ENCODE data around the gene PCMT1. TPM values are rescaled to one million over a fixed set of nuclear protein-coding genes. Genes with fewer than 3 reads are reported as not detected.
A peak's percentile ranks its signal among the peaks of the same experiment; 100 is the strongest.

Gene PCMT1
- total and polyA plus RNA-seq, 10 of the 15 experiments (the other 5 are each of a cell fraction or from before 2014, with no cell fraction given): 48.5 to 126 (median 81.2) TPM

DNA sequence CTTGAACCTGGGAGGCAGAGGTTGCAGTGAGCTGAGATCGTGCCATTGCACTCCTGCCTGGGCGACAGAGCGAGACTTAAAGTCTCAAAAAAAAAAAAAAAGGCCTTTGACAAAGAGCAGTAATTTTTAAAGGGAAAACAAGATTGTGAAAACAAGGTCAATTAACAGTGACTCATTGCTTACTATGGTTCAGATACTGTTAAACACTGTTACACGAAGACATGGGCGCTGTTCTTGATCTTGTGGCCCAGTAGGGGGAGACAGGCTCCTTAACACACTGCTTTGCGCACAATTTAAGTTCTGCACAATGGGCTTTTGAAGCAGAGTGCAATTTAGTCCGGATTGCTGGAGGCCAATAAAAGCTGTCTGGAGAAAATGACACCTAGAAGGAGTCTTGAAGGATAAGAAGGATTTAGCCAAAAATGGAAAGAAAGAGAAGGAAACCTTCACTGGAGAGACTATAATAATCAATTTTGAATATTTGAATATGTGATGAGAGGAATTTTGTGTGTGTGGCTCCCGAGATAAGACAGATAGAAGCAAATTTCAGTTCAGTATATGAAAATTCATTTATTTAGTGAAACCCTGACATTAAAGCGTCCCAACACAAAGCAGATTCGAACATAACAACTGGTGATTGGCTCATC, 25.6 kb upstream of the PCMT1 start (continued):
- TF ChIP-seq SREBF2 (IDR thresholded peaks at IDR 0.05; ENCODE audit: low read length): no peak
- TF ChIP-seq ZNF274 (IDR thresholded peaks at IDR 0.05; ENCODE audit: insufficient read depth, insufficient read length): no peak
- no peak for TF ChIP-seq MTA2 (IDR thresholded peaks at IDR 0.05; ENCODE audit: low read depth)
- no peak for TF ChIP-seq IKZF2 (IDR thresholded peaks at IDR 0.05)
- TF ChIP-seq NR2C2 (IDR thresholded peaks at IDR 0.05; ENCODE audit: borderline replicate concordance, control insufficient read depth, insufficient read length, low read depth): no peak
- TF ChIP-seq KLF5 (IDR thresholded peaks at IDR 0.05; ENCODE audit: partially characterized antibody): no peak
- TF ChIP-seq RB1 (IDR thresholded peaks at IDR 0.05; ENCODE audit: borderline replicate concordance): no peak
- no peak for TF ChIP-seq RFX5 (IDR thresholded peaks at IDR 0.05; ENCODE audit: low read depth, low read length)
- TF ChIP-seq ASH2L (IDR thresholded peaks at IDR 0.05; ENCODE audit: borderline replicate concordance, low read depth): no peak
- TF ChIP-seq TCF3 (IDR thresholded peaks at IDR 0.05; ENCODE audit: borderline replicate concordance, insufficient read depth, low read depth, low read length): no peak
- TF ChIP-seq BRCA1 (IDR thresholded peaks at IDR 0.05; ENCODE audit: low read depth, low read length): no peak
- TF ChIP-seq, protein P1, sequence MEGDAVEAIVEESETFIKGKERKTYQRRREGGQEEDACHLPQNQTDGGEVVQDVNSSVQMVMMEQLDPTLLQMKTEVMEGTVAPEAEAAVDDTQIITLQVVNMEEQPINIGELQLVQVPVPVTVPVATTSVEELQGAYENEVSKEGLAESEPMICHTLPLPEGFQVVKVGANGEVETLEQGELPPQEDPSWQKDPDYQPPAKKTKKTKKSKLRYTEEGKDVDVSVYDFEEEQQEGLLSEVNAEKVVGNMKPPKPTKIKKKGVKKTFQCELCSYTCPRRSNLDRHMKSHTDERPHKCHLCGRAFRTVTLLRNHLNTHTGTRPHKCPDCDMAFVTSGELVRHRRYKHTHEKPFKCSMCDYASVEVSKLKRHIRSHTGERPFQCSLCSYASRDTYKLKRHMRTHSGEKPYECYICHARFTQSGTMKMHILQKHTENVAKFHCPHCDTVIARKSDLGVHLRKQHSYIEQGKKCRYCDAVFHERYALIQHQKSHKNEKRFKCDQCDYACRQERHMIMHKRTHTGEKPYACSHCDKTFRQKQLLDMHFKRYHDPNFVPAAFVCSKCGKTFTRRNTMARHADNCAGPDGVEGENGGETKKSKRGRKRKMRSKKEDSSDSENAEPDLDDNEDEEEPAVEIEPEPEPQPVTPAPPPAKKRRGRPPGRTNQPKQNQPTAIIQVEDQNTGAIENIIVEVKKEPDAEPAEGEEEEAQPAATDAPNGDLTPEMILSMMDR (IDR thresholded peaks at IDR 0.05 in 2 of 3, conservative IDR thresholded peaks at IDR 0.05 in 1 of 3; ENCODE audit: control insufficient read depth in 2 of 3, extremely low read depth in 1 of 3, insufficient read depth in 1 of 3, low read depth in 3 of 3, low read length in 3 of 3): peak; percentile 73 to 76 (median 73)
- TF ChIP-seq YY1 (IDR thresholded peaks at IDR 0.05; ENCODE audit: low read depth, low read length): 0 out of 2 replicates have a peak, but pooled peaks have one; percentile 26
- TF ChIP-seq RCOR1 (conservative IDR thresholded peaks at IDR 0.05; ENCODE audit: low read depth, low read length): no peak
- peak; percentile 68 for TF ChIP-seq RAD21 (IDR thresholded peaks at IDR 0.05; ENCODE audit: insufficient read depth, low read depth, low read length)
- no peak for TF ChIP-seq WRNIP1 (IDR thresholded peaks at IDR 0.05; ENCODE audit: borderline replicate concordance, low read depth, low read length)
- no peak for TF ChIP-seq NRF1 (conservative IDR thresholded peaks at IDR 0.05; ENCODE audit: low read depth, low read length)
- peak; percentile 46; the same call in 1 of the 2 replicates for TF ChIP-seq SMC3 (IDR thresholded peaks at IDR 0.05; ENCODE audit: borderline replicate concordance, low read length)
- TF ChIP-seq, protein P2, sequence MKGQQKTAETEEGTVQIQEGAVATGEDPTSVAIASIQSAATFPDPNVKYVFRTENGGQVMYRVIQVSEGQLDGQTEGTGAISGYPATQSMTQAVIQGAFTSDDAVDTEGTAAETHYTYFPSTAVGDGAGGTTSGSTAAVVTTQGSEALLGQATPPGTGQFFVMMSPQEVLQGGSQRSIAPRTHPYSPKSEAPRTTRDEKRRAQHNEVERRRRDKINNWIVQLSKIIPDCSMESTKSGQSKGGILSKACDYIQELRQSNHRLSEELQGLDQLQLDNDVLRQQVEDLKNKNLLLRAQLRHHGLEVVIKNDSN (IDR thresholded peaks at IDR 0.05; ENCODE audit: borderline replicate concordance, extremely low read length, insufficient read depth, low read depth, low read length): no peak
- no peak for TF ChIP-seq MTA3 (IDR thresholded peaks at IDR 0.05; ENCODE audit: borderline replicate concordance, low read length)
- no peak for TF ChIP-seq TCF7 (IDR thresholded peaks at IDR 0.05; ENCODE audit: borderline replicate concordance)
- no peak for TF ChIP-seq HCFC1 (IDR thresholded peaks at IDR 0.05; ENCODE audit: low read length)
